Psoas muscle (tissue), 8 donors: Measurements from ENCODE around the gene RUFY2. TPM values are rescaled to one million over a fixed set of nuclear protein-coding genes. Genes with fewer than 3 reads are reported as not detected.
A peak's percentile ranks its signal among the peaks of the same experiment; 100 is the strongest.
"Not testable (repeated sequence)": the region's sequence is repeated elsewhere in the genome, so short reads cannot be mapped to it uniquely, and the experiment has no call there.

Experiments used
- ATAC-seq, 4 donors: fragments of 200-7000 bp; cut with Tn5 transposase; one replicate each; pipeline ENCODE4 v1.9.1; 2020; ENCODE audit warnings: moderate library complexity in 3 of 4, mild to moderate bottlenecking in 2 of 4
- DNase-seq, 2 donors: peaks; one replicate each; pipeline ENCODE4 v3.0.0-alpha.2; 2020
- H3K27ac ChIP-seq: fragments of 200-600 bp; one replicate; pipeline ENCODE4 v1.8.0; 2022
- H3K27me3 ChIP-seq, 3 donors: fragments of 200-600 bp in 1 of 3; one replicate each; pipeline versions ENCODE4 v1.6.1 to v1.8.0; 2013 to 2022; ENCODE audit warnings: low read length in 2 of 3, mild to moderate bottlenecking in 2 of 3, moderate library complexity in 1 of 3; ENCODE audit not compliant: insufficient read depth in 3 of 3
- H3K36me3 ChIP-seq, 2 donors: fragments of 200-600 bp in 1 of 2; one replicate each; pipeline versions ENCODE4 v1.6.1 to v1.8.0; 2013 to 2022; ENCODE audit warnings: low read depth in 1 of 2, mild to moderate bottlenecking in 1 of 2, moderate library complexity in 1 of 2; ENCODE audit not compliant: insufficient read depth in 1 of 2
- H3K4me1 ChIP-seq: fragments of 200-600 bp; one replicate; pipeline ENCODE4 v1.8.0; 2022
- H3K4me3 ChIP-seq: fragments of 200-600 bp; one replicate; pipeline ENCODE4 v1.8.0; 2022; ENCODE audit warnings: mild to moderate bottlenecking
- H3K9me3 ChIP-seq: fragments of 200-600 bp; one replicate; pipeline ENCODE4 v1.8.0; 2022
- WGBS, 3 donors: extraction: QIAGEN DNeasy Blood & Tissue Kit; methylation state at CpG; one replicate each; pipeline versions ENCODE4 v1.1.6 to v1.1.7; 2013; 5-methylcytosine and 5-hydroxymethylcytosine counted together
- intact Hi-C, 2 donors: fragments of 100-400 bp; cut with DNase I; formaldehyde crosslinking; loops; one replicate each; pipeline versions ENCODE4 v1.11.0 to v1.14.2; 2022
- long read RNA-seq, 2 donors: library from polyadenylated mRNA; unstranded; transcript quantifications; one replicate each; pipeline ENCODE4 v2.0.0, GENCODE V29; 2021
- polyA plus RNA-seq, 3 donors: library from polyadenylated mRNA; stranded (reverse); fragments of 200-250 nt; gene quantifications; one replicate each; pipeline ENCODE4 v1.2.3, GENCODE V29; 2013
- total RNA-seq, 4 donors: library from RNA; stranded (reverse); fragmentation: NEBNext Ultra II Directional in 2 of 4; extraction: Animal tissue kit (Norgen Biotek cat#: 25700) in 2 of 4; gene quantifications; one replicate each; pipeline versions ENCODE4 v1.2.1 to v1.2.4, GENCODE V29; 2021 to 2023
- TF ChIP-seq, protein P1 (sequence below): fragments of 200-600 bp; IDR thresholded peaks from one replicate; pipeline ENCODE4 v1.8.0; 2022; ENCODE audit warnings: antibody characterized with exemption
- donor health status: healthy with polysubstance abuse.
- donor health status: DM: no; HTN: no; CAD: no; lungs with moderate emphysema.
- donor health status: Bipolar disorder and iron deficiency.
- donor health status: healthy.
- donor health status: DM: yes; HTN: yes; CAD: no.
- donor health status: DM: no; HTN: no; CAD: no.
- donor health status: DM: no; HTN: no; CAD: no.
- donor health status: DM: yes; HTN: yes; CAD: no.

Gene RUFY2, protein sequence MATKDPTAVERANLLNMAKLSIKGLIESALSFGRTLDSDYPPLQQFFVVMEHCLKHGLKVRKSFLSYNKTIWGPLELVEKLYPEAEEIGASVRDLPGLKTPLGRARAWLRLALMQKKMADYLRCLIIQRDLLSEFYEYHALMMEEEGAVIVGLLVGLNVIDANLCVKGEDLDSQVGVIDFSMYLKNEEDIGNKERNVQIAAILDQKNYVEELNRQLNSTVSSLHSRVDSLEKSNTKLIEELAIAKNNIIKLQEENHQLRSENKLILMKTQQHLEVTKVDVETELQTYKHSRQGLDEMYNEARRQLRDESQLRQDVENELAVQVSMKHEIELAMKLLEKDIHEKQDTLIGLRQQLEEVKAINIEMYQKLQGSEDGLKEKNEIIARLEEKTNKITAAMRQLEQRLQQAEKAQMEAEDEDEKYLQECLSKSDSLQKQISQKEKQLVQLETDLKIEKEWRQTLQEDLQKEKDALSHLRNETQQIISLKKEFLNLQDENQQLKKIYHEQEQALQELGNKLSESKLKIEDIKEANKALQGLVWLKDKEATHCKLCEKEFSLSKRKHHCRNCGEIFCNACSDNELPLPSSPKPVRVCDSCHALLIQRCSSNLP
- total RNA-seq (10 to 100 TPM in 2 of 4 donors, 1 to 10 TPM in 2; 8.1 to 12.5 (median 10.7) TPM), polyA plus RNA-seq (10 to 100 TPM in 1 of 3 donors, 1 to 10 TPM in 2; 3.1 to 10.1 (median 4.0) TPM)
- long read RNA-seq, donor 1, partial matches to known transcripts = 1 of 5 reads
- long read RNA-seq, donor 1, other reads (novel, unspliced or antisense) = 3 of 5 reads
- long read RNA-seq, donor 2, partial matches to known transcripts = 3 of 10 reads
- long read RNA-seq, donor 2, other reads (novel, unspliced or antisense) = 4 of 10 reads

- TF ChIP-seq, protein P1, sequence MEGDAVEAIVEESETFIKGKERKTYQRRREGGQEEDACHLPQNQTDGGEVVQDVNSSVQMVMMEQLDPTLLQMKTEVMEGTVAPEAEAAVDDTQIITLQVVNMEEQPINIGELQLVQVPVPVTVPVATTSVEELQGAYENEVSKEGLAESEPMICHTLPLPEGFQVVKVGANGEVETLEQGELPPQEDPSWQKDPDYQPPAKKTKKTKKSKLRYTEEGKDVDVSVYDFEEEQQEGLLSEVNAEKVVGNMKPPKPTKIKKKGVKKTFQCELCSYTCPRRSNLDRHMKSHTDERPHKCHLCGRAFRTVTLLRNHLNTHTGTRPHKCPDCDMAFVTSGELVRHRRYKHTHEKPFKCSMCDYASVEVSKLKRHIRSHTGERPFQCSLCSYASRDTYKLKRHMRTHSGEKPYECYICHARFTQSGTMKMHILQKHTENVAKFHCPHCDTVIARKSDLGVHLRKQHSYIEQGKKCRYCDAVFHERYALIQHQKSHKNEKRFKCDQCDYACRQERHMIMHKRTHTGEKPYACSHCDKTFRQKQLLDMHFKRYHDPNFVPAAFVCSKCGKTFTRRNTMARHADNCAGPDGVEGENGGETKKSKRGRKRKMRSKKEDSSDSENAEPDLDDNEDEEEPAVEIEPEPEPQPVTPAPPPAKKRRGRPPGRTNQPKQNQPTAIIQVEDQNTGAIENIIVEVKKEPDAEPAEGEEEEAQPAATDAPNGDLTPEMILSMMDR = peak; percentile 95
- ATAC-seq (peak; percentile 97 to 98 (median 97)), DNase-seq (peak; percentile 84 to 90)
- H3K27me3 ChIP-seq = no peaks in the 10 kb centered on the region
- peak within 1 kb of the TSS; percentile 93 for H3K27ac ChIP-seq
- peak within 1 kb of the TSS; percentile 98 for H3K4me3 ChIP-seq
- 0 to 1% (median 1%) methylated on average over 50 to 79 of the region's 79 CpGs for WGBS, 3 donors
- intact Hi-C loops = no loop called here
- H3K4me1 ChIP-seq = peaks cover 8% of the 10 kb centered on the region
- no peaks in the 10 kb centered on the region for H3K36me3 ChIP-seq
- no peaks in the 10 kb centered on the region for H3K9me3 ChIP-seq
Observed at GRCh38 chr10:68406815-68407548, at the start of gene RUFY2. Gene RUFY2, minus strand, starts transcription at chr10:68407277. Its CDS starts 88 bp downstream, at chr10:68407189.

DNA sequence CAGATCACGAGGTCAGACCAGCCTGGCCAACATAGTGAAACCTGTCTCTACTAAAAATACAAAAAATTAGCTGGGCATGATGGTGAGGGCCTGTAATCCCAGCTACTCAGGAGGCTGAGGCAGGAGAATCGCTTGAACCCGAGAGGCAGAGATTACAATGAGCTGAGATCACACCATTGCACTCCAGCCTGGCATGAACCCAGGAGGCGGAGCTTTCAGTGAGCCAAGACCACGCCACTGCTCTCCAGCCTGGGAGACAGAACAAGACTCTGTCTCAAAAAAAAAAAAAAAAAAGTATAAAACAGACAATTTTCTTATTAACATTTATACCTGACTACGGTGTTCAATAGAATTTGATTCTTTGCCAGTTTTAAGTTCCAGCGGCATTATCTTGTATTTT lies 42.6 kb upstream of the RUFY2 start:
- H3K36me3 ChIP-seq = peaks cover 0 to 12% of the 10 kb centered on the region in 2 donors
- H3K9me3 ChIP-seq, H3K27ac ChIP-seq, H3K4me1 ChIP-seq, H3K27me3 ChIP-seq, H3K4me3 ChIP-seq, ATAC-seq, intact Hi-C loops: not testable (repeated sequence)
- DNase-seq = peak; percentile 27 to 55
- WGBS, 3 donors = 58 to 72% (median 61%) methylated on average over 7 of the region's 7 CpGs

DNA sequence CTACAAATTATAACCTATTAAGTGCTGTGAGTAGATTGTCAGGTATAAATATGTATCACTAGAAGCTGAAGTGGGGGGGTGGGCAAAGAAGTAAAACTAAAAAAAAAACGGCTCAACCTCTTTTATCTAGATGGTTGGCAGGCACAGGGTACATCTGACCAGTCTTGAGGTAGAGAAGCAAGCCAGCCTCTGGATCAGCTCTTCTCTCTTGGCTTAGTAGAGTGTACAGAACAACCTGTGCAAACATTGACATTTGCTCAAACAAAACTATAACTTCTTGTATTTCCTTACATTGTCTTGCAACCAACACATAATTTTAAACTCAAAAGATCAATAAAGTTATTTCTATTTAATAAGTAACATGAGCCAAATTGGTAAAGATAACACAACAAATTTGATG lies 39.1 kb upstream of the RUFY2 start:
- WGBS, 3 donors = 77 to 87% (median 83%) methylated on average over 1 of the region's 1 CpG
- H3K36me3 ChIP-seq = no peaks in the 10 kb centered on the region
- no peaks in the 10 kb centered on the region for H3K27me3 ChIP-seq
- TF ChIP-seq, protein P1 = no peak
- no peak overlapping the region for H3K4me3 ChIP-seq
- no peaks in the 10 kb centered on the region for H3K4me1 ChIP-seq
- ATAC-seq (no peak), DNase-seq (no peak)
- intact Hi-C loops = no loop called here
- H3K27ac ChIP-seq = no peak overlapping the region
- no peaks in the 10 kb centered on the region for H3K9me3 ChIP-seq

GRCh38 chr10:68442971-68443370 lies 35.9 kb upstream of the RUFY2 start:
- intact Hi-C loops = no loop called here
- no peak for DNase-seq
- Histone ChIP-seq H3K36me3 (no peaks in the 10 kb centered on the region), H3K27me3 (no peaks in the 10 kb centered on the region), H3K4me1 (no peaks in the 10 kb centered on the region), H3K27ac (no peak overlapping the region), H3K9me3 (no peaks in the 10 kb centered on the region), H3K4me3 (no peak overlapping the region)
- TF ChIP-seq, protein P1 = no peak
- no peak for ATAC-seq
- 95 to 96% (median 95%) methylated on average over 2 of the region's 2 CpGs for WGBS, 3 donors
